GM18519 (cell line): ENCODE data around the gene TUBE1.
"Not testable (repeated sequence)": the region's sequence is repeated elsewhere in the genome, so short reads cannot be mapped to it uniquely, and the experiment has no call there.

Experiments used
- ATAC-seq: cut with Tn5 transposase; IDR thresholded peaks from one replicate; pipeline ENCODE4 v1.9.1; 2021; ENCODE audit warnings: mild to moderate bottlenecking, moderate library complexity; ENCODE audit not compliant: unreplicated experiment, low FRiP score

The TUBE1 gene

DNA sequence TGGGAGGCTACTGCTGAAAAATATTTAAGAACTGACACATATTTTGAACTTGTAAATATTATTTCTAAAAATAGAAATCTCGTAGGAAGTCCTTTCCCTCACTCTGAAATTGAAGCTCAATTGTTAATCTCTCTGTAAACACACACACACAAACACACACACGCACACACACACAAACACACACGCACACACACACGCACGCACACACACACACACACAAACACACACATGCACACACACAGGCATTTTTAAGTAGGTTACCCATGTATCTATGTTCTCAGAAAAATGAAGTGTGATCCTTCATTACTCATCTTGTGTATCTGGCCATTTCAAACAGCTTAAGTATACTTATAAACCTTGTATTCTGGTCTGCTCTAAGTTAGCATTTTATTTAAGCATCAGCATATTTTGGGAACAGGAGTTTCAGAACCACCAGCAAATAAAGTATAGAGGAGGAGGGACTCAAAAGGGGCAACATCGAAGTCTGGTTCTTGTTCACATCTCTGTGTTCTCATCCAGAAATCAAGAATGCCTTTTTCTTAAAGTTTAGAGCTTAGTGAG lies 21.8 kb downstream of the TUBE1 start:
- ATAC-seq: no peak

- ATAC-seq: no peak
Observed at GRCh38 chr6:112062966-112063365, 24.3 kb downstream of the TUBE1 start.

DNA sequence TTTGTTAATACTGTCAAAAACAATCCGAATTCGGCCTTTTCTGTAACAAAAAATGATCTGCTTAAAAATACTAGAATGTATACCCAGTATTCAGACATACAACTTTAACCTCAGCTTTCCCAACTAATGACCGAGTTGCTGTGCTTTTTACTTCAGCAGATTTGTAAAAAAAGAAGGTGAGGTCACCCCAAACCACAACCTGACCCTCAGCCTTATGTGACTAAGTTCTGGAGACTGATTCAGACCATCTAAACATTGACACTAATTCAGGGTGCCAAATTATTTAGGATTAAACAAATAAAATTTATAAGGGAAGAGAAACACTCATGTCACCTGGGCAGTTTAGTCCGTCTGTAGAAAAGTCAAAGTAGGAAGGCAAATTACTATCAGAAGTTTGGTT lies 25.7 kb downstream of the TUBE1 start:
- no peak for ATAC-seq

DNA sequence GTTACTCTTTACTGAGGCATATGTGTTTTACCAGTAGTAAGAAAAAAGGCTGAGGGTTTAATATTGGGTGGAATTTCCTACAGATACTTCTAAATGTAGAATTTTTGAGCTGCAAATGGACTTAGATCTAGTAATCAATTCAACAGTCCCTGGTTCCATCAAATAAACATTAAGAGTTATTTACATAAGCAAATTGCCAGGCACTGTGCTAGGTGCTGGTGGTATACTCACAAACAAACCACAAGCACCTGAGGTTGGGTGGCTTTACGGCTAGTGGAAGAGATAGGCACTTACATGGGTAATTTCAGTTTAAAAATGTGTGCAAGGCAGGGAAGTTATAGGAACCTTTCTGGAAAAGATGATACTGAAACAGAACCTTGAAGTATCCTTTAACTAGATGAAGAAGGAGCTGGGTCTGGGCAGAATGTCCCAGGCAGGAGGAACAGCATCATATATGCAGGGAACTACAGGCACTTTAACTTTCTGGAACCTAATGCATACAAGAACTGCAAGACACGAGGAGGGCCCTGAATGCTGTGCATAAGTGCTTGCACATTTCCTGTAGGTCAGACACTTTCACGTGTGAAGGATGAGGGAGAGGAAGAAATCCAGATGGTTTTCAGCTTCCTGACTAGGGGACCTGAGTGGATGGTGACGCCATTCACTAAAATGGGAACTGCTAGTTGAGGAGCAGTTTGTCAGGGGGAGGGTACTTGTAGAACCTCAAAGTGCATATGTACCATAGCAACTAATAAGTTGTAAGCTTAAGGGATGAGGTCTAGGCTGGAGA lies 28.8 kb downstream of the TUBE1 start:
- ATAC-seq: no peak

DNA sequence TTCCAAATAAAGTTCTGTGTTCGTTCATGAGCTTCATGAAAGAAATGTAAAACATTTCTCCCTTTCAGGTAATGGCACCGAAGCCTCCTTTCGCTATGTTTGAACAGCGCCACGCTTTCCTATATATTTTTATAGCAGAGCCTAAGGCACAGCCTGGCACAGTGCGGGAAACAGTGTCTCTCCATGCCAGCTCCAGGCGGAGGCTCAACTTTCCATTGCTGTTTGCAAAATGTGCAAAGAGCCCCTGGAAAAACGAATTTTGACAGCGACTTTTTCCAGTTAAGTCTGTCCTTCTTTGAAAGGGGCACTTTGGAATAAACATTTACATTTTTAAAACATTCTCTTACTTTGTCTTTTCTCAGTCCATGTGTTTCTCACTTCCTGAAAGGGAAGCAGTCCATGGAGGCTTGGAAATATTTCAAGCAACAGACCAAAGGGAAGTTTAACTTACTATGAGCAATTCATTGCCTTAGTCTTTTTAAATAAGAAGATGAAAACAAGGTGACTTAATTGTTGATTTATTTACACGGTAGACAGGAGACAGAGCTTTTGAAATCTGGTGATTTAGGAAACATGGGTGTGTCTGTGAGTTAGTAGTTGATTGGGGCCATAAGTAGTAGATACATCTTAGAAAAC lies 32.6 kb downstream of the TUBE1 start:
- no peak for ATAC-seq

DNA sequence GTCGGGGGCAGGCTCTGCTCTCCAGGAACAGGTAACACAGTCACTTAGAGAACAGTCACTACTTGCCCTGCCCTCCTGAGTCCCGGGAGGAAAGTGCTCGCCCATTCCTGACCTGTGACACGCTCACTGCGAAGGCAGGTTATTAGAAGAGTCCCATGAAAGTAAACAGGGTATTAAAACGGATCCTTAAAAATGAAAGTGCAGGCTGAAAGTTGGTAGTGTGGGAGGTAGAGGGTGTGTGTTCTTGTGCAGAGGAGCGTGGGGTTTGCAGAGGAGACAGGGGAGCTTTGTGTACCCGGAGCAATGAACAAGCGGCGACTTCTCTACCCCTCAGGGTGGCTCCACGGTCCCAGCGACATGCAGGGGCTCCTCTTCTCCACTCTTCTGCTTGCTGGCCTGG lies 33.3 kb downstream of the TUBE1 start, which contains the start of gene CCN6:
TSS of gene CCN6 (plus strand) at position 104 of the 400 bp plus-strand sequence. CDS start at position 358, 254 bp downstream.
- ATAC-seq: no peak

- not testable (repeated sequence) for ATAC-seq
Observed at GRCh38 chr6:112051251-112051740, 36.0 kb downstream of the TUBE1 start.

DNA sequence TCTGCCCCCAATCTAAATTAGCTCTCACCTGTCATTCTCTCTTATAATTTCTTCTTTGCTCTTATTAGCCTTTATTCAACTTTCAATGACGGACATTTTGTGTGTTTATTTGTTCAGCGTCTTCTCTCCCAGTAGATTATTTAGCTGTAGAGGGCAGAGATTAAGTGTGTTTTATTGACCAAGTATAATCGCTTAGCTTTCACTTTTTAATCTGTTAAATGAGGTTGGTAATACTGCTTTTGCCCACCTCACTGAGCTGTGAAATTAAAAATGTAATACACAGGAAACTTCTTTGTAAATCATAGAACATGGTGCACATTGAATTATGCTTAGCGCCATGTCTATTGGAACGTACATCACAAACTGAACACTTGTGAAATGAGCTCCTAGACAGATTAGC lies 36.9 kb downstream of the TUBE1 start:
- no peak for ATAC-seq

GRCh38 chr6:112049996-112050395 lies 37.3 kb downstream of the TUBE1 start:
- no peak for ATAC-seq

DNA sequence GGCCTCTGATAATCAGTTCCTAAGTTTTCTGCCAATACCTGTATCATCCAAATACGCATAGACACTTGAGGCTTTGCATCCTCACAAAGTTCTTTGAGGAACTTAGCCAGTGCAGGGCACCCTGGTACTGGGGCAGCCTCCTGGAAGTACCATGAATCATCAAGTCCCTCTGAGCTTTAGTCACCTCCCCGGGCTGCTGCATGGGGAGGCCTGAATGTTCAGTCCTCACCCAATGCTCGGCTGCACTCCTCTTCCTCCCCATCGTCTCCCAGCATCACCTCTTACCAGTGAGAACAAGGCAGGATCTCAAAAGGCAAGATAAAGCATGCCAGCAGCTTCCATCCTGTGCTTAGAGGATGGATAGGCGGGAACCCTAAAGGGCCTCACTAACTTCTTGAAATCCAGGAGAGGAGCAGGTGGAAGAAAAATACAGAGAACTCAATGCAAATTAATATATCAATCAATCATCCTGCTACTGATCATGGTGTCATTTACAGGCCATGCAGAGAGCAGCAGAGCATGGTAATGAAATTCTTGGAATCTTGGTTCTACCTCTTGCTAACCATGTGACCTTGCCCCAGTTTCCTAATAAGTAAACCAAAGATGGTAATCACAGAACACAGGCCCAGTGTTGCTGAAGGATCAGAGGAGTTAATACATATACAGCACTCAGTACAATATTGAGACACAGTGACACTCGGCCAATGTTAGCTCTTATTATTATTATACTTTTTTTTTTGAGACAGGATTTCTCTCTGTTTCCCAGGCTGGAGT lies 38.1 kb downstream of the TUBE1 start:
- no peak for ATAC-seq

DNA sequence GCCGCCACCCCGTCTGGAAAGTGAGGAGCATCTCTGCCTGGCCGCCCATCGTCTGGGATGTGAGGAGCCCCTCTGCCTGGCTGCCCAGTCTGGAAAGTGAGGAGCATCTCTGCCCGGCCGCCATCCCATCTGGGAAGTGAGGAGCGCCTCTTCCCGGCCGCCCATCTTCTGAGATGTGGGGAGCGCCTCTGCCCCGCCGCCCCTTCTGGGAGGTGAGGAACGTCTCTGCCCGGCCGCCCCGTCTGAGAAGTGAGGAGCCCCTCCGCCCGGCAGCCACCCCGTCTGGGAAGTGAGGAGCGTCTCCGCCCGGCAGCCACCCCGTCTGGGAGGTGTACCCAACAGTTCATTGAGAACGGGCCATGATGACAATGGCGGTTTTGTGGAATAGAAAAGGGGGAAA lies 39.8 kb downstream of the TUBE1 start:
- ATAC-seq: not testable (repeated sequence)

GRCh38 chr6:112044856-112045255 lies 42.4 kb downstream of the TUBE1 start:
- no peak for ATAC-seq

- no peak for ATAC-seq
Observed at GRCh38 chr6:112044196-112044595, 43.1 kb downstream of the TUBE1 start.

DNA sequence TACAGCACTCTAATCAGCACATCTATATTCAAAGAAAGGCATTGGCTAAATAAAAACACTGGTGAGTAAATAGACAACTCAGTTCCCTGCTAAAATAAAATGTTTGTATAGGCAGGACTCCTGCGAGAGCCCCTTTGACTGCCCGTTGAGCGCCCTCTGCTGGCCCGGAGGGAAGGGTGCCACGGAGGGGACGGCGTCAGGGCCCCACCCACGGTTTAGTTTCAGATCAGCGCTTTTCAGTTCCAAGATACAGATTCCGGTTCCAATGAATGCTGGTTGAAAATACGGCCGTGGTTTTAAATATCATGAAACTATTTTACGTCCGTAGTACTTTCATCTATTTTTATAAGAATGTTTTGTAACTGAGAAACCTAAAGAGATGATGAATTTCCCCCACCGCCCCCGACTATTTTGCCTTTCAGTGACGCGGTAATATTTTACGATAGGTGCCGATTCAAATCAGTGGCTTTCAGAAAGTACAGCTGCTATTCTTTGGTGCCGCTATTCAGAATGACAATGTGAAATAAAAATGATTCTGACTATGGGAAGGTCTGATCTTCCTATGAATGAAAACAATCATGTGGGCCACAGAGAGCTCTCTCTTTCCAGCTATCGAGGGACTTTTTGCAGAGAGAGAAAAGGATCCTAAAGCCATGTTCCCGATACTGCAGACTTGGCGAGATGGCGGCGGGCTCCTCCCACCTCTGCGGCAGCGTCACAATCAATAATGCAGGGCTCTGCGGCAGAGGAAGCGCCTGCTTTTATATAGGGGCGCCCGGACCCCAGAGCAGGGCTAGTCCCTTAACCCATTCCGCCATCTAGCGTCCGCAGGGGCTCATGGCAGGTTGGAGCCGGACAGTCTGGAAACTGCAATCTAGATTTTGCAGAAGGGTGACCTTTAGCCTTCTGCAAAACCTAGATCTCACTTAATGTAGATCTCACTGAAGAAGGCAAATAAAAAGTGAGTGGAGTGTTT lies 44.0 kb downstream of the TUBE1 start:
- peak; percentile 87 for ATAC-seq

- ATAC-seq: no peak
Observed at GRCh38 chr6:112041535-112041934, 45.7 kb downstream of the TUBE1 start.

DNA sequence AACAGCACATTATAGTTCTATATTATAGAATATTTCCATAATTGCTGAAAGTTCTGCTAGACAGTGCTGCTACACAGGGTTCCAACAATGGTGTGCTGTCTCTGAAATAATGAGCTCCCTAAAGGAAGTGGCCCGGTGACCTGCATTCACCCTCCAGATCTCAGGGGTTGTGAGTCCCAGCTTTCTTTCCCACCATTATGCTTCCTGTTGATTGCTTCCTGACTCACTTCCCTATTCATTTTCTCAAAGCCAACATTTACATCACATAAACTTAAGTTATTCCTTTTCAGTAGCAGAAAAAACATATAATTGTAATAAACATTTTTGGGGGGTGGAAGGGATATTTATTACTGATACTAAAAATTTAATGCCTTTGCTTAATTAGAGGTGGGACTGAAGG lies 46.3 kb downstream of the TUBE1 start:
- ATAC-seq: no peak

DNA sequence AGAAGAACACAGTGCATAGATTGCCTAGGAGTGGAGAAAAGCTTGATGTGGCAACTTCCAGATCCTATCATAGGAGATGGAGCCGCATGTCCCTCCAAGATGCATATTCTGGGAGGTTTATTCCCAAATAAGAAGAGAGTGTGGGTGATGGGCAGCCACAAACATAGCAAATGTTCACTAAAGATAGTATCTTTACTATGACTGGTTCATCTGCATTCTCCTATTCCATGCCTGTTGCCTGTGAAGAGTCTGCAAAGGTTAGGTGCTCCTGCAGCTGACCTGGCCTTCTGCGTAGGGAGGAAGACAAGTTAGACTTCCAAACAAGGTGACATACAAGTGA lies 47.9 kb downstream of the TUBE1 start:
- no peak for ATAC-seq

- no peak for ATAC-seq
Observed at GRCh38 chr6:112038756-112039430, 48.4 kb downstream of the TUBE1 start.

DNA sequence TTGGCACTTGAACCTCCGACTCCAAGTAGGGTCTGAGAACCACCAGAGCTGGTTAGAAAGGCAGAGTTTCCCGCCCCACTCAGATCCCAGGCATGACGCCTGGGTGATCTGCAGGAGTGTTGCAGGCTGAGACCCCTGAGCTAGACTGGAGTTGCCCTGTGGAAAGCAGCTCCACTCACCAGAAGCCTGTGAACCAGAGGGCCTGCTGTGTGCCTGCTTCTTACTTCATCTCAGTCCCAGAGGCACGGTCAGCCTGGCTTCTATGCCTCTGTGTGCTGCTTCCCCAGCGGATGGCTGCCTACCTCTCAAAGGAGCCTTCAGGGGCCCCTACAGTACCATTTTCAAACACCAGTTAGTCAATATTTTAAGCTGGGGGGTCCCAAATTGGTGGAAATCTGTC lies 49.0 kb downstream of the TUBE1 start:
- ATAC-seq: no peak
